T47D (cell line): Measurements from ENCODE around the gene ZNF808.
"Not testable (repeated sequence)": the region's sequence is repeated elsewhere in the genome, so short reads cannot be mapped to it uniquely, and the experiment has no call there.

Experiments
- DNase-seq, 2 experiments: peaks; one replicate each; pipeline versions ENCODE4 v3.0.0 to v3.0.0-alpha.2; 2011 to 2012; ENCODE audit warnings: low read depth in 1 of 2, low spot score in 1 of 2
- JUND ChIP-seq: IDR thresholded peaks from 2 replicates; pipeline ENCODE4 v1.6.1; 2012; ENCODE audit warnings: low read depth
- in situ Hi-C: cut with HindIII; loops from 2 replicates; pipeline ENCODE4 v1.10.0; 2016; ENCODE audit warnings: low sequenced_read_pairs, low pct_unique_long_range_greater_than_20kb

Gene ZNF808

GRCh38 chr19:52518646-52519045 lies 8.8 kb upstream of the ZNF808 start:
- TF ChIP-seq JUND, result no peak
- no peak for DNase-seq
- in situ Hi-C loops, result no loop called here

- DNase-seq, in situ Hi-C loops: not testable (repeated sequence)
Measured at GRCh38 chr19:52519175-52519574, 8.3 kb upstream of the ZNF808 start.

- DNase-seq, result no peak
- TF ChIP-seq JUND, result no peak
- in situ Hi-C loops, result no loop called here
Measured at GRCh38 chr19:52520013-52520412, 7.5 kb upstream of the ZNF808 start.

- in situ Hi-C loops, result no loop called here
- no peak for TF ChIP-seq JUND
- no peak for DNase-seq
Measured at GRCh38 chr19:52522551-52522950, 4.9 kb upstream of the ZNF808 start.

GRCh38 chr19:52524086-52524485 lies 3.4 kb upstream of the ZNF808 start:
- no peak for DNase-seq
- in situ Hi-C loops, result no loop called here
- TF ChIP-seq JUND, result no peak

GRCh38 chr19:52527956-52528351 lies 486 bp downstream of the ZNF808 start:
- in situ Hi-C loops, result no loop called here
- DNase-seq, result no peak
- TF ChIP-seq JUND, result no peak

- no peak for TF ChIP-seq JUND
- in situ Hi-C loops, result no loop called here
- DNase-seq, result no peak
Measured at GRCh38 chr19:52532480-52532879, 5.0 kb downstream of the ZNF808 start.

- peak in 1 of 2 experiments; percentile 53 for DNase-seq
- TF ChIP-seq JUND, result no peak
- in situ Hi-C loops, result no loop called here
Measured at GRCh38 chr19:52533901-52534300, 6.4 kb downstream of the ZNF808 start.

- DNase-seq, in situ Hi-C loops: not testable (repeated sequence)
Measured at GRCh38 chr19:52535385-52535770, 7.9 kb downstream of the ZNF808 start.

- TF ChIP-seq JUND, result no peak
- no peak for DNase-seq
- in situ Hi-C loops, result no loop called here
Measured at GRCh38 chr19:52535771-52536447, 8.4 kb downstream of the ZNF808 start.

- in situ Hi-C loops, result no loop called here
- no peak for TF ChIP-seq JUND
- DNase-seq, result no peak
Measured at GRCh38 chr19:52536448-52536800, 9.0 kb downstream of the ZNF808 start.

GRCh38 chr19:52538815-52539214 lies 11.3 kb downstream of the ZNF808 start:
- DNase-seq, in situ Hi-C loops: not testable (repeated sequence)

GRCh38 chr19:52541176-52541575 lies 13.7 kb downstream of the ZNF808 start:
- in situ Hi-C loops, DNase-seq: not testable (repeated sequence)

- in situ Hi-C loops, result no loop called here
- no peak for TF ChIP-seq JUND
- no peak for DNase-seq
Measured at GRCh38 chr19:52541608-52542007, 14.1 kb downstream of the ZNF808 start.

GRCh38 chr19:52542541-52542940 lies 15.1 kb downstream of the ZNF808 start:
- in situ Hi-C loops, DNase-seq: not testable (repeated sequence)
